K562 (cell line): ENCODE data around the gene MLANA. TPM values are rescaled to one million over a fixed set of nuclear protein-coding genes. Genes with fewer than 3 reads are reported as not detected.

Experiments used
- ARNT ChIP-seq, 2 experiments: fragments of 450-650 bp; IDR thresholded peaks; 2 replicates each; pipeline ENCODE4 v1.6.1; 2016; ENCODE audit warnings: mild to moderate bottlenecking in 1 of 2
- CBX1 ChIP-seq: sonication (generic); IDR thresholded peaks from 2 replicates; pipeline ENCODE4 v1.6.1; 2016; ENCODE audit warnings: antibody characterized with exemption, low read depth, mild to moderate bottlenecking
- CHD4 ChIP-seq: fragments of 200-600 bp; sonication (generic); IDR thresholded peaks from 3 replicates; pipeline ENCODE4 v1.6.1; 2012; ENCODE audit warnings: low read depth, mild to moderate bottlenecking, mixed read lengths, low read length, inconsistent platforms; ENCODE audit not compliant: insufficient read depth, insufficient replicate concordance, poor library complexity, severe bottlenecking
- E2F3 ChIP-seq: fragments of 250-450 bp; sonication (Bioruptor Pico); IDR thresholded peaks from 2 replicates; pipeline ENCODE4 v1.4.0; 2020; ENCODE audit warnings: mild to moderate bottlenecking
- KDM2B ChIP-seq: fragments of 250-450 bp; sonication (Bioruptor Pico); IDR thresholded peaks from 2 replicates; pipeline ENCODE4 v1.8.0; 2021; ENCODE audit warnings: mild to moderate bottlenecking, moderate library complexity
- PRMT5 ChIP-seq: sonication (generic); formaldehyde crosslinking; IDR thresholded peaks from 2 replicates; pipeline ENCODE4 v1.5.0; 2020; ENCODE audit warnings: missing genetic modification reagents
- RBM39 ChIP-seq: fragments of 200-400 bp; formaldehyde crosslinking; optimal IDR thresholded peaks from 2 replicates; pipeline ENCODE3; 2018; ENCODE audit warnings: low read depth, low read length
- SIN3A ChIP-seq, 2 experiments: fragments of 150-350 bp in 1 of 2; IDR thresholded peaks; 2 replicates each; pipeline ENCODE4 v1.6.1; 2011 to 2016; ENCODE audit warnings: borderline replicate concordance in 2 of 2, low read depth in 2 of 2, low read length in 2 of 2, mild to moderate bottlenecking in 2 of 2, moderate library complexity in 2 of 2; ENCODE audit not compliant: control insufficient read depth in 1 of 2
- SMAD2 ChIP-seq: fragments of 150-350 bp; IDR thresholded peaks from 2 replicates; pipeline ENCODE4 v1.6.1; 2014; ENCODE audit warnings: low read depth, mild to moderate bottlenecking, low read length
- SNIP1 ChIP-seq: fragments of 450-650 bp; IDR thresholded peaks from 2 replicates; pipeline ENCODE4 v1.7.1; 2017; ENCODE audit warnings: low read depth, mild to moderate bottlenecking
- STAT5A ChIP-seq: IDR thresholded peaks from 2 replicates; pipeline ENCODE4 v1.6.1; 2012; ENCODE audit warnings: low read length, inconsistent platforms, borderline replicate concordance
- TCF3 ChIP-seq: sonication (generic); formaldehyde crosslinking; IDR thresholded peaks from 2 replicates; pipeline ENCODE4 v1.4.0; 2020; ENCODE audit warnings: mild to moderate bottlenecking, missing genetic modification reagents
- ZBTB1 ChIP-seq: sonication (generic); formaldehyde crosslinking; IDR thresholded peaks from 2 replicates; pipeline ENCODE4 v1.8.1; 2023; ENCODE audit warnings: missing genetic modification reagents, low read depth, mild to moderate bottlenecking, borderline replicate concordance
- ZNF551 ChIP-seq: fragments of 250-450 bp; sonication (Bioruptor Pico); IDR thresholded peaks from 2 replicates; pipeline ENCODE4 v1.5.0; 2021; ENCODE audit warnings: mild to moderate bottlenecking, moderate library complexity
- ZNF77 ChIP-seq: fragments of 250-450 bp; sonication (Bioruptor Pico); IDR thresholded peaks from 2 replicates; pipeline ENCODE4 v1.5.0; 2020
- polyA plus RNA-seq, 8 experiments: library from polyadenylated mRNA; depleted of rRNA in 4 of 8; stranded (reverse) in 5 of 8; unstranded in 3 of 8; fragments of >200 nt; fragmentation: Nextera tagmentation in 2 of 8; fragmentation: Illumina TruSeq in 1 of 8; extraction: Ambion mirVana in 2 of 8; extraction: Trizol in 1 of 8; gene quantifications; 2 replicates each; pipeline versions ENCODE4 v1.2.1 to v1.2.3, GENCODE V29; 2011 to 2014; ENCODE audit warnings: inconsistent platforms in 1 of 8, missing spikeins in 1 of 8
- total RNA-seq, 7 experiments: library from RNA; depleted of rRNA in 6 of 7; stranded (reverse); fragments of >200 nt in 6 of 7; fragmentation: Illumina TruSeq in 2 of 7; extraction: Trizol in 2 of 7; gene quantifications; 2 replicates each; pipeline versions ENCODE4 v1.2.1 to v1.2.3, GENCODE V29; 2011 to 2021; ENCODE audit warnings: low replicate concordance in 1 of 7
- TF ChIP-seq, protein P1 (sequence below): fragments of 250-450 bp; sonication (Bioruptor Pico); IDR thresholded peaks from 2 replicates; pipeline ENCODE4 v1.5.0; 2022; ENCODE audit warnings: mild to moderate bottlenecking
- TF ChIP-seq, protein P2 (sequence below): sonication (generic); formaldehyde crosslinking; IDR thresholded peaks from 2 replicates; pipeline ENCODE4 v1.5.0; 2020; ENCODE audit warnings: missing genetic modification reagents
- TF ChIP-seq, protein P3 (sequence below): fragments of 450-650 bp; formaldehyde crosslinking; IDR thresholded peaks from 2 replicates; pipeline ENCODE4 v1.4.0; 2022; ENCODE audit warnings: missing genetic modification characterization
- TF ChIP-seq, protein P4 (sequence below): fragments of 450-650 bp; formaldehyde crosslinking; IDR thresholded peaks from 2 replicates; pipeline ENCODE4 v1.4.0; 2020; ENCODE audit warnings: mild to moderate bottlenecking, moderate library complexity
- TF ChIP-seq, protein P5 (sequence below): sonication (generic); formaldehyde crosslinking; IDR thresholded peaks from 2 replicates; pipeline ENCODE4 v1.8.0; 2022; ENCODE audit warnings: mild to moderate bottlenecking, low read depth, missing genetic modification reagents

Gene MLANA
- total and polyA plus RNA-seq, 9 of the 15 experiments (the other 6 are each of a cell fraction or from before 2014, with no cell fraction given): not detected

DNA sequence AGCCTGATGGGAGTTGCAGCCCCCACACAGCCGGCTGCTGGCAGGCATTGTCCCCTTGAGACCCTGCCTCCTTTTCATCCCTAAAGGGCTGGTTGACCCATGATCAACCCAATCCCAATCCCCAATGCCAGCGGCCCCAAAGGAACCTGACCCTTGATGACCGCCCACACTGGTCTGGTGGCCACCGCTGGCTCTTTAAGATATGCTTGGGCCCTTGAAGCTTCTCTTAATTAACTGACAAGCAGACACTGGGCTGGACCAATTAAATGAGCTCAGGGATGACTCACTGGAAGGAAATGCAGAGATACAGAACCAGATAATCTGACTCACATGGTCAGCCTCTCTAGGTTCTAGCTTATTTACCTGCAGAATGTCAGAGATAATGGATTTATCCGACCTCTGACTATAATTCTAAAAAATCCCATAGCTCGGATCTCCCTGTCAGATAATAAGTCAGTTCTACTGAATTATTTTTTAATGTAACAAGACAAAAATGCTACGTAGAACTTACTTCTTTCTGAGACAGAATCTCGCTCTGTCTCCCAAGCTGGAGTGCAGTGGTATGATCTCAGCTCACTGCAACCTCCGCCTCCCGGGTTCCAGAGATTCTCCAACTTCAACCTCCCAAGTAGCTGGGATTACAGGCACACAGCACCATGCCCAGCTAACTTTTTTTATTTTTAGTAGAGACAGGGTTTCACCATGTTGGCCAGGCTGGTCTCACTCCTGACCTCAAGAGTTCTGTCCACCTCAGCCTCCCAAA lies 11.1 kb upstream of the MLANA start (continued):
- TF ChIP-seq TCF3 (CRISPR knock-in tag) (peak; percentile 75), KDM2B (CRISPR knock-in tag) (no peak), ARNT (IDR thresholded peaks at IDR 0.05) (no peak), STAT5A (peak; percentile 68), SIN3A (IDR thresholded peaks at IDR 0.05; ENCODE audit: borderline replicate concordance in 2 of 2, control insufficient read depth in 1 of 2, low read depth in 2 of 2, low read length in 2 of 2) (no peak), SNIP1 (no peak), E2F3 (no peak), CHD4 (no peak), ZNF77 (CRISPR knock-in tag) (no peak), RBM39 (no peak), CBX1 (no peak), SMAD2 (no peak), PRMT5 (CRISPR knock-in tag) (no peak), ZBTB1 (no peak), ZNF551 (no peak)
- TF ChIP-seq, protein P1, sequence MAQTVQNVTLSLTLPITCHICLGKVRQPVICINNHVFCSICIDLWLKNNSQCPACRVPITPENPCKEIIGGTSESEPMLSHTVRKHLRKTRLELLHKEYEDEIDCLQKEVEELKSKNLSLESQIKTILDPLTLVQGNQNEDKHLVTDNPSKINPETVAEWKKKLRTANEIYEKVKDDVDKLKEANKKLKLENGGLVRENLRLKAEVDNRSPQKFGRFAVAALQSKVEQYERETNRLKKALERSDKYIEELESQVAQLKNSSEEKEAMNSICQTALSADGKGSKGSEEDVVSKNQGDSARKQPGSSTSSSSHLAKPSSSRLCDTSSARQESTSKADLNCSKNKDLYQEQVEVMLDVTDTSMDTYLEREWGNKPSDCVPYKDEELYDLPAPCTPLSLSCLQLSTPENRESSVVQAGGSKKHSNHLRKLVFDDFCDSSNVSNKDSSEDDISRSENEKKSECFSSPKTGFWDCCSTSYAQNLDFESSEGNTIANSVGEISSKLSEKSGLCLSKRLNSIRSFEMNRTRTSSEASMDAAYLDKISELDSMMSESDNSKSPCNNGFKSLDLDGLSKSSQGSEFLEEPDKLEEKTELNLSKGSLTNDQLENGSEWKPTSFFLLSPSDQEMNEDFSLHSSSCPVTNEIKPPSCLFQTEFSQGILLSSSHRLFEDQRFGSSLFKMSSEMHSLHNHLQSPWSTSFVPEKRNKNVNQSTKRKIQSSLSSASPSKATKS (CRISPR knock-in tag): no peak
- TF ChIP-seq, protein P2, sequence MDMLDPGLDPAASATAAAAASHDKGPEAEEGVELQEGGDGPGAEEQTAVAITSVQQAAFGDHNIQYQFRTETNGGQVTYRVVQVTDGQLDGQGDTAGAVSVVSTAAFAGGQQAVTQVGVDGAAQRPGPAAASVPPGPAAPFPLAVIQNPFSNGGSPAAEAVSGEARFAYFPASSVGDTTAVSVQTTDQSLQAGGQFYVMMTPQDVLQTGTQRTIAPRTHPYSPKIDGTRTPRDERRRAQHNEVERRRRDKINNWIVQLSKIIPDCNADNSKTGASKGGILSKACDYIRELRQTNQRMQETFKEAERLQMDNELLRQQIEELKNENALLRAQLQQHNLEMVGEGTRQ (CRISPR knock-in tag): no peak
- TF ChIP-seq, protein P3, sequence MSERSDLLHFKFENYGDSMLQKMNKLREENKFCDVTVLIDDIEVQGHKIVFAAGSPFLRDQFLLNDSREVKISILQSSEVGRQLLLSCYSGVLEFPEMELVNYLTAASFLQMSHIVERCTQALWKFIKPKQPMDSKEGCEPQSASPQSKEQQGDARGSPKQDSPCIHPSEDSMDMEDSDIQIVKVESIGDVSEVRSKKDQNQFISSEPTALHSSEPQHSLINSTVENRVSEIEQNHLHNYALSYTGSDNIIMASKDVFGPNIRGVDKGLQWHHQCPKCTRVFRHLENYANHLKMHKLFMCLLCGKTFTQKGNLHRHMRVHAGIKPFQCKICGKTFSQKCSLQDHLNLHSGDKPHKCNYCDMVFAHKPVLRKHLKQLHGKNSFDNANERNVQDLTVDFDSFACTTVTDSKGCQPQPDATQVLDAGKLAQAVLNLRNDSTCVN (CRISPR knock-in tag): no peak
- TF ChIP-seq, protein P4, sequence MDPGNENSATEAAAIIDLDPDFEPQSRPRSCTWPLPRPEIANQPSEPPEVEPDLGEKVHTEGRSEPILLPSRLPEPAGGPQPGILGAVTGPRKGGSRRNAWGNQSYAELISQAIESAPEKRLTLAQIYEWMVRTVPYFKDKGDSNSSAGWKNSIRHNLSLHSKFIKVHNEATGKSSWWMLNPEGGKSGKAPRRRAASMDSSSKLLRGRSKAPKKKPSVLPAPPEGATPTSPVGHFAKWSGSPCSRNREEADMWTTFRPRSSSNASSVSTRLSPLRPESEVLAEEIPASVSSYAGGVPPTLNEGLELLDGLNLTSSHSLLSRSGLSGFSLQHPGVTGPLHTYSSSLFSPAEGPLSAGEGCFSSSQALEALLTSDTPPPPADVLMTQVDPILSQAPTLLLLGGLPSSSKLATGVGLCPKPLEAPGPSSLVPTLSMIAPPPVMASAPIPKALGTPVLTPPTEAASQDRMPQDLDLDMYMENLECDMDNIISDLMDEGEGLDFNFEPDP (CRISPR knock-in tag): no peak
- TF ChIP-seq, protein P5, sequence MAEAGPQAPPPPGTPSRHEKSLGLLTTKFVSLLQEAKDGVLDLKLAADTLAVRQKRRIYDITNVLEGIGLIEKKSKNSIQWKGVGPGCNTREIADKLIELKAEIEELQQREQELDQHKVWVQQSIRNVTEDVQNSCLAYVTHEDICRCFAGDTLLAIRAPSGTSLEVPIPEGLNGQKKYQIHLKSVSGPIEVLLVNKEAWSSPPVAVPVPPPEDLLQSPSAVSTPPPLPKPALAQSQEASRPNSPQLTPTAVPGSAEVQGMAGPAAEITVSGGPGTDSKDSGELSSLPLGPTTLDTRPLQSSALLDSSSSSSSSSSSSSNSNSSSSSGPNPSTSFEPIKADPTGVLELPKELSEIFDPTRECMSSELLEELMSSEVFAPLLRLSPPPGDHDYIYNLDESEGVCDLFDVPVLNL (CRISPR knock-in tag): no peak
